ENCODE results near the gene RNU6-9.

GRCh38 chr19:867855-868457 is 25.3 kb upstream of the RNU6-9 start:
- no peak for TF ChIP-seq CTCF (IDR thresholded peaks at IDR 0.05)
- TF ChIP-seq POLR2A (IDR thresholded peaks at IDR 0.05), result no peak

All from tibial nerve (tissue), 3 donors.